Chondrocyte (in vitro differentiated cells): ENCODE data around the gene ZNF687. TPM values are rescaled to one million over a fixed set of nuclear protein-coding genes. Genes with fewer than 3 reads are reported as not detected.

ENCODE experiments used
- DNase-seq: peaks from one replicate; pipeline ENCODE4 v3.0.0; 2021; ENCODE audit warnings: mixed read lengths, low spot score
- H3K27ac Mint-ChIP-seq: one replicate; pipeline ENCODE4 v1.8.0; 2021; ENCODE audit warnings: mild to moderate bottlenecking, moderate library complexity, mixed read lengths; ENCODE audit not compliant: unreplicated experiment
- H3K27me3 Mint-ChIP-seq: 2 replicates; pipeline ENCODE4 v1.8.0; 2021; ENCODE audit warnings: low read depth, mixed read lengths
- H3K36me3 Mint-ChIP-seq: 2 replicates; pipeline ENCODE4 v1.8.0; 2021; ENCODE audit warnings: low read depth, mixed read lengths
- H3K4me1 Mint-ChIP-seq: 2 replicates; pipeline ENCODE4 v1.8.0; 2021; ENCODE audit warnings: low read depth, mild to moderate bottlenecking, mixed read lengths
- H3K4me3 Mint-ChIP-seq: one replicate; pipeline ENCODE4 v1.8.0; 2021; ENCODE audit warnings: mild to moderate bottlenecking, moderate library complexity, mixed read lengths; ENCODE audit not compliant: unreplicated experiment
- H3K9me3 Mint-ChIP-seq: 2 replicates; pipeline ENCODE4 v1.8.0; 2021; ENCODE audit warnings: low read depth, mixed read lengths
- CTCF ChIP-seq: fragments of 200-600 bp; sonication (generic); IDR thresholded peaks from 2 replicates; pipeline ENCODE4 v1.5.0; 2021; ENCODE audit warnings: antibody characterized with exemption, mild to moderate bottlenecking, moderate library complexity
- total RNA-seq: library from RNA; stranded (reverse); gene quantifications from 3 replicates; pipeline ENCODE4 v1.2.1, GENCODE V29; 2021

Gene ZNF687
- total RNA-seq, 1 donor from 2014 or later = 18.6 TPM

GRCh38 chr1:151259351-151259750 lies 22.7 kb upstream of the ZNF687 start:
- no peak overlapping the region for H3K4me3 Mint-ChIP-seq

GRCh38 chr1:151265446-151266236 lies 16.5 kb upstream of the ZNF687 start:
- TF ChIP-seq CTCF = no peak
- H3K4me3 Mint-ChIP-seq = no peak overlapping the region
- no peaks in the 10 kb centered on the region for H3K27me3 Mint-ChIP-seq
- no peak overlapping the region for H3K27ac Mint-ChIP-seq
- H3K4me1 Mint-ChIP-seq = no peaks in the 10 kb centered on the region
- H3K9me3 Mint-ChIP-seq = no peaks in the 10 kb centered on the region
- H3K36me3 Mint-ChIP-seq = peaks cover 32% of the 10 kb centered on the region
- no peak for DNase-seq

More at GRCh38 chr1:151259351-151259750, 22.7 kb upstream of the ZNF687 start:
- H3K27me3 Mint-ChIP-seq = no peaks in the 10 kb centered on the region
- no peak for TF ChIP-seq CTCF
- H3K27ac Mint-ChIP-seq = no peak overlapping the region
- DNase-seq = no peak
- H3K36me3 Mint-ChIP-seq = peaks cover 4% of the 10 kb centered on the region
- H3K4me1 Mint-ChIP-seq = peaks cover 28% of the 10 kb centered on the region
- H3K9me3 Mint-ChIP-seq = no peaks in the 10 kb centered on the region

- no peaks in the 10 kb centered on the region for H3K4me1 Mint-ChIP-seq
- H3K36me3 Mint-ChIP-seq = peaks cover 34% of the 10 kb centered on the region
- no peaks in the 10 kb centered on the region for H3K9me3 Mint-ChIP-seq
- no peaks in the 10 kb centered on the region for H3K27me3 Mint-ChIP-seq
- no peak for TF ChIP-seq CTCF
- H3K4me3 Mint-ChIP-seq = no peak overlapping the region
- DNase-seq = no peak
- no peak overlapping the region for H3K27ac Mint-ChIP-seq
Measured at GRCh38 chr1:151266315-151266714, 15.8 kb upstream of the ZNF687 start.

- peaks cover 38% of the 10 kb centered on the region for H3K36me3 Mint-ChIP-seq
- TF ChIP-seq CTCF = no peak
- H3K9me3 Mint-ChIP-seq = no peaks in the 10 kb centered on the region
- H3K4me1 Mint-ChIP-seq = no peaks in the 10 kb centered on the region
- H3K27me3 Mint-ChIP-seq = no peaks in the 10 kb centered on the region
- H3K4me3 Mint-ChIP-seq = no peak overlapping the region
- no peak overlapping the region for H3K27ac Mint-ChIP-seq
- DNase-seq = no peak
Measured at GRCh38 chr1:151266821-151267220, 15.3 kb upstream of the ZNF687 start.

GRCh38 chr1:151267760-151268159 lies 14.3 kb upstream of the ZNF687 start:
- H3K4me1 Mint-ChIP-seq = no peaks in the 10 kb centered on the region
- peaks cover 41% of the 10 kb centered on the region for H3K36me3 Mint-ChIP-seq
- no peak overlapping the region for H3K4me3 Mint-ChIP-seq
- no peak overlapping the region for H3K27ac Mint-ChIP-seq
- no peaks in the 10 kb centered on the region for H3K9me3 Mint-ChIP-seq
- DNase-seq = no peak
- TF ChIP-seq CTCF = no peak
- H3K27me3 Mint-ChIP-seq = no peaks in the 10 kb centered on the region
